Activated T-cell treated with anti-CD3 and anti-CD28 coated beads, Interleukin-2, amount 50 U/mL, for 48 hours (primary cell): ENCODE measurements around the gene DNM1.
"Not testable (repeated sequence)": the region's sequence is repeated elsewhere in the genome, so short reads cannot be mapped to it uniquely, and the experiment has no call there.

Experiments used
- DNase-seq, 2 experiments: peaks; one replicate each; pipeline ENCODE4 v3.0.0-alpha.2; 2020

Gene DNM1

DNA sequence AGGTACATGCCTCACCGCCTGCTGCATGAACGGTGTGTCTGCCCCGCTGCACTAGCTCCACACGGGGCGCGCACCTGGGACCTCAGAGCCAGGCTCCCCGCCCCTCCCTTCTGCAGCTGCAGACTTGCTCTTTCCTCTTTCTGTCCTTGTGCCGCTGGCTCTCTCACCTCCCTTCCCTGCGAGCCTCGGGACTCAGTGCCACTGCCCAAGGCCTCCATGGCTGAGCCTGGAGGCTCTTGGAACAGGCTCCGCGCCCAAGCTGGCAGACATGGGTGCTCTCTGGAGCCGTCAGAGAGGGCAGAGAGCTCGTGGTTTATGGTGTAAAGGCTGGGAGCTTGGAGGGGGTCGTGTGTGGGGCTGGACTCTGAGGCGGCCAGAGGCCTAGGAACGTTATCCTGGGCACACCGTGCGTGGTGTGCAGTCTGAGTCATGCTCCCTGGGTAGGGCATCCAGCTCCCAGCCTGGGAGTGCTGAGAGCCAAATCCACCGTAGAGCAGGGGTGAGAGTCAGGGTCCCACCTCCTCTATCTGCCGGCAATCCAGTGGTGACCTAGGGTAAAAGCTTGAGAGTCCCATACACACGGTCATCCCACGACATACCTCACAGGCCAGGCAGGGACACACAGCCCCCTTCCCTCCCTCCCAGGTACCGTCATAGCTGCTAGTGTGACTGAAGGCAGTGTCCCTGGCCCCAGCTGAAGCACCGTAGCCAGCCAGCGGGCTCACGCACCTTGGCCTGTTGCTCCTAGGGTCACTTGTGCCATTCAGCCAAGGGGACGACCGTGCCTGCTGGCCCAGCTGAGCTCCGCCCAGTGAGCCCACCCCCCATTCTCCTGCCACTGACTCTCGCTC lies 50.2 kb downstream of the DNM1 start:
- DNase-seq = no peak

DNA sequence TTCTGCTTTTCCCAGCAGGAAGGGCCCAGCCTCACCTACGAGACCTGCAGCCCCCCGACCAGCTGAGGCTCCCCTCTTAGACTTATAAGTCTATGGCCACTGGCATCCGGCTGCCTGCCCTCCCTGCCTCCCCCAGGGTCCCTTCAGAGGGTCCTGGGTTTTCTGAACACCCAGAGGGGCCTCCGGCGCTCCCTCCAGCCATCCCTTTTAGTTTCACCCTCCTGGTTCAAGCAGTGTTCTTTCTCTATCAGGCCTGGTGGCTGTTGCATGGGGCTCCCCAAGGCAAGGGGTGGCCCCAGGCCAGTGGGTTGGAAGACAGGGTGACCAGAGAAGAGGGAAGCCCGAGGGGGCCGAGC lies 50.8 kb downstream of the DNM1 start:
- DNase-seq = no peak

DNA sequence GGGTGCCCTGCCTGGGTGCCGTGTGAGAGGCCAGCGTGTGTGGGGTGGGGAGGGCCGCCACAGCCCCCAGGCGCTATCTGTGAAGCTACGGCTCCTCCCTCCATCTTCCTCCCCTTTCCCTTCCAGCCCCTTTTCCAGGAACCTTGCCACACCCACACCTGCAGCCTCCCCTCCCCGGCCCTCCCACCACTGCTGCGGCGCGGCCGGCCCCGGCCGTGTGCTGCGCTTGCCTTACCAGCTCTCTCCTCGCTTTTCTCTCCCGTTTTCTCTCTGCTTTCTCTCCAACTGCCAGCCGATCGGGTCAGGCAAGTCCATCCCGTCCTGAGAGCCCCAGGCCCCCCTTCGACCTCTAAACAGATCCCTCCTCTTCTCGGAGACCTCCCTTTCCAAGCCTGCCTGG lies 51.2 kb downstream of the DNM1 start:
- no peak for DNase-seq

DNA sequence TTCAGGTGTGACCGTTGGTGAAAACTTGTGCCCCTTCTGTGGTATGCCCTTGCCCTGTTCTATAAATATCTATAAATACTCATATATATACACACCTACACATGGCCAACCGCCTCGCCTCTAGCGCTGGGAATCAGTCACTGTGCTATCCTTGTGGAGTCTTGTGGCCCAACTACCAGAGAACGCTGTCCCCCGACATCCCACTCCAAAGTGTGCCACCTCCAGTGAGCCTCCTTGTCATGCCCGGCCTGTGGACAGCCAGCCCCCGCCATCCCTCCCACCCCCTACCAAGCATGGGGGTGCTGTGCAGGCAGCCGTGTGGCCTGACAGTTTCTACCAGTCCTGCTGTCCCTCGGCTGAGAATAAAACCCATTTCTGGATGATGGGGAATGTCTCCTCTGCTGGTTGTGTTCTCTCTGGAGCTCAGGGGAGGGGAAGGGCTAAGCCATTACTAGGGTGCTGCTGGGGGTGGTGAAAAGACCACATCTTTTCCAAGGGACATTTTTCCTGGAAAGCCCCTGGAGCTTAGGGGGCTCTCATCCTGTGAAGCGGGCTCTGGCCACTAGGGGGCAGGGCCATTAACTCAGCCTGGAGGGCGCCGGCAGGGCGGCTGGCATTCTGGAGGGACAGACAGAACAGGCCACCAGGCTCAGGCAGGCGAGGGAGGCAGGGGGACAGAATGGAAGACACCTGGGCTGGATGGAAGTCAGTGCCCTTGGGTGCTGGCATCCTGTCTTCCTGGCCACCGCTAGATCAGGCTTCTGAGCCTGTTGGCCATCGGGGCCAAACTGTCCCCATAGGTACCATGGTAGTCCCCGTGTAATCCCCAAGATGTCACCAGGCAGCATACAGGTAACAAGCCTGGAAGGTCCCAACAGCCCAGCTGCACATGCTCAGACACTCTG lies 51.9 kb downstream of the DNM1 start:
- DNase-seq = peak; percentile 68 to 69

- DNase-seq = no peak
Measured at GRCh38 chr9:128257086-128257825, 54.1 kb downstream of the DNM1 start.

GRCh38 chr9:128257907-128258306 lies 54.7 kb downstream of the DNM1 start:
- no peak for DNase-seq

GRCh38 chr9:128258326-128258725 lies 55.1 kb downstream of the DNM1 start:
- no peak for DNase-seq

GRCh38 chr9:128259156-128259555 lies 56.0 kb downstream of the DNM1 start:
- DNase-seq = no peak

DNA sequence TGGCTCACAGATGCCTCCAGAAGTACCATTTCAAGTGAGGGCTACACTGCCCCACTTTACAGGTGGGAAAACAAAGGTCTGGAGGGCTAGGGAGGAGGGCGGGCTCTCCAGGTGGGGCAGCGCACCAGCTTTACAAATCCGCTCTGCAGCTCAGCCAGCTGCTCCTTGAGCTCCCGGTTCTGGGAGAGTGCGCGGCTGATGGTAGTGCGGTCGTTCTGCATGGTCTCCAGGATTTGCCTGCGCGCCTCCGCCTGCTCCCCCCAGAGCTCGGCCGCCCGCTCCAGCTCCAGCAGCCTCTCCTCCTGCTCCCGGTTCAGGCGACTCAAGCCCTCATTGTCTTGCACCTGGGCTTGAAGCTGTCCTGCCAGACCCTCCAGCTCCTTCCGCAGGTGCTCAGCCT lies 57.2 kb downstream of the DNM1 start:
- DNase-seq = no peak

- DNase-seq = no peak
Measured at GRCh38 chr9:128262687-128263086, 59.5 kb downstream of the DNM1 start.

DNA sequence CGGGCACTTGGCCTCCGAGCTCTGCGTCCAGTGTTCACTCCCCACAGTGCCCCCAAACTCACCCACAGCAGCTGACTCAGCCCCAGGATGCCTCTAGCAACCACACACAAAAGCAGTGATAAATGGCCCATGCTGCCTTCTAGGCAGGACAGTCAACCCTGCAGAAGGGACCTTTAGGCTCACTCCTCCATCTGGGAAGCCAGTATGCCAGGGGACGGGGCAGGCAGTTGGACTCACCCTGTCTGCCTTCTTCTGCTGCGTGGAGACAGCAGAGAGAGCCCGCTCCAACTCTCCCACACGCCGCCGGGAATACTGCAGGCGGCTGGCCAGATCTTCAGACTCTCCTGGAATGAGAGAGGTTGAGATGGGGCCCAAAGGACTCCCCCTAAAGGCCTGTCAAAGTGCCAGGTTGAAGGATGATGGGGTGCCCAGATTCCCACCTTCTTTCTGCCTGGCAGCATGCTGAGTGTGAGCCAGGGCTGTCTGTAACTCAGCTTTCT lies 62.2 kb downstream of the DNM1 start:
- no peak for DNase-seq

- no peak for DNase-seq
Measured at GRCh38 chr9:128266868-128267590, 63.9 kb downstream of the DNM1 start.

- no peak for DNase-seq
Measured at GRCh38 chr9:128271112-128271511, 67.9 kb downstream of the DNM1 start.

- no peak for DNase-seq
Measured at GRCh38 chr9:128271512-128271911, 68.3 kb downstream of the DNM1 start.

GRCh38 chr9:128274245-128274644 lies 71.1 kb downstream of the DNM1 start:
- DNase-seq = no peak

DNA sequence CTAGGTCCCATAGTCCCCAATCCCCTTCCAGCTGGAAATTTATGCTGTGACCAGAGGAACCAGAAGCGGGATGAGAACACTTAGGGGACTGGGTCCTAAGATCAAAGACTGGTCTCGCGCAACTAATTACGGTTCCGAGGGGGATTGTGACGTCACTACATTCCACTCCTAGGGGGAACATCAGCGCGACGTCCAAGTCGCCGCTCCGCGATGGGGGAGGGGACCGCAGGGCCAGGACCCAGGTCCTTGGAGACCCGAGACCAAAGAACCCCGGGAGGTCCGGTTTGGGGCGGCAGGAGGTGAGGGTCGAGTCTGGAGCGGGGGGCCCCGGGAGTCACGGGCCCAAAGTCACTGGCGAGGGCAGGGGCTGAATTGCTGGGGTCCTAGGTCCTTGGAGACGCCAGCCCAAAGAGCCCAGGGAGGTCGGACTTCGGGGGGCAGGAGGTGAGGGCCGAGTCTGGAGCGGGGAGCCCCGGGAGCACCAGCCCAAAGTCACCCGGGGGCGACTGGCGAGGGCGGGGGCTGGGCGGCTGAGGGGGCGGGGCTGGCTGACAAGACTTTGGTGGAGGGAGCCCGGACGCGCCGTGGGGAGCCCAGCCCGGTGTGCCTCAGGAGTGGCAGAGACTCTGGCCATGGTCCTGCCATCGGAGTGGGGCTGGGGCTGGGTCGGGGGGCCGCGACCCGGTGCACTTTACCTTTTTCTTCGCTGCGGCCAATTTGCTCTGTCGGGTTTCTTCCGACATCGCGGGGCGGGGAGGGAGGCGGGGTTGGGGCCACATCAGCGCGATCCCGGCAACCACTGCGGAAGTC lies 72.2 kb downstream of the DNM1 start, which contains the start of gene GOLGA2:
Gene GOLGA2 (minus strand): TSS at position 810 of the 810 bp plus-strand sequence. CDS start 31 bp downstream, at position 779.
- DNase-seq = no peak

GRCh38 chr9:128276008-128276573 lies 72.9 kb downstream of the DNM1 start, which contains the start of gene SWI5:
Gene SWI5, plus strand, starts transcription at chr9:128276276.
- DNase-seq = peak; percentile 100

DNA sequence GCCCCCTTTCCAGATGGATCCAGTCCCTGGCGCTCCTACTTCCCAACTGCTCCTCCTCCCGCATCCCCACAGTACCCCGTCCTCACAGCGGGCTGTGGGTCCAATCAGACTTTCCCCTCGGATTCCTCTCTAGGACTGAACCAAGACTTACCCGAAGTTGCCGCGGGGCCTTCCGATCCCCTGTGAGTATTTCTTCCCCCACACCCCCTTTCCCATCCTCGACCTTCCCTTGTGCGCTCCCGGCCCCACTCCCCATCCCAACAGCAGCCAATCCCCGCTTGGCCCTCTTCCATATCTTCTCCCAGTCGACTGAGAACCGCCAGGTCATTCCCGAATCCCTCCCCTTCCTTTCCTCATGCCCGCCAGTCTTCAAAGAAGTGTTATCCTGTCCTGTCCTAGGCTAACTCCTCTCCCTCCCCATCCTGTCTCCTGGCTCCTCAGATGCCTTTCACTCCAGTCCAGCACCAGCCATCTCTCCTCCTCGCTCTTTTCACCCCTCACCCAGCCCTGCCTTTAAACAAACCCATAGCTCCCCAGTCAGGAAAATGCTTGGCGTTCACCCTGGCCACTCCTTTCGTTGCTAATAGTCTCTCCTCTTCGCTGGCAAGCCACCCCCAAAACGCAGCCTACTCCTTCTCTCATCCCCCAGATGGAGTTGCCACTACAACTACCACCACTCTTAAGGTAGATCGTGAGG lies 73.5 kb downstream of the DNM1 start:
- no peak for DNase-seq

- not testable (repeated sequence) for DNase-seq
Measured at GRCh38 chr9:128279088-128280073, 76.2 kb downstream of the DNM1 start.
